IPS-15b (cell line): ENCODE results near the gene BCAS3.

Experiments
- H3K27me3 ChIP-seq: one replicate; pipeline ENCODE4 v1.6.1; 2013; ENCODE audit warnings: low read length; ENCODE audit not compliant: control insufficient read depth, insufficient read depth
- H3K36me3 ChIP-seq: one replicate; pipeline ENCODE4 v1.6.1; 2013; ENCODE audit warnings: low read length; ENCODE audit not compliant: control insufficient read depth, insufficient read depth
- H3K4me1 ChIP-seq: one replicate; pipeline ENCODE4 v1.6.1; 2013; ENCODE audit warnings: mild to moderate bottlenecking, low read length; ENCODE audit not compliant: control insufficient read depth, insufficient read depth
- H3K4me3 ChIP-seq: one replicate; pipeline ENCODE4 v1.5.1; 2013; ENCODE audit warnings: low read depth, low read length
- H3K9ac ChIP-seq: one replicate; pipeline ENCODE4 v1.6.1; 2013; ENCODE audit warnings: low read depth, mild to moderate bottlenecking, low read length
- H3K9me3 ChIP-seq: one replicate; pipeline ENCODE4 v1.6.1; 2013; ENCODE audit warnings: mild to moderate bottlenecking, low read length; ENCODE audit not compliant: control insufficient read depth, insufficient read depth

Gene BCAS3

GRCh38 chr17:61201211-61201610 lies 523.6 kb downstream of the BCAS3 start:
- no peaks in the 10 kb centered on the region for H3K27me3 ChIP-seq
- no peak overlapping the region for H3K4me3 ChIP-seq
- no peak overlapping the region for H3K9ac ChIP-seq
- peaks cover 8% of the 10 kb centered on the region for H3K4me1 ChIP-seq
- H3K36me3 ChIP-seq, result no peaks in the 10 kb centered on the region
- H3K9me3 ChIP-seq, result no peaks in the 10 kb centered on the region

GRCh38 chr17:61202564-61202963 lies 524.9 kb downstream of the BCAS3 start:
- H3K9ac ChIP-seq, result no peak overlapping the region
- peaks cover 8% of the 10 kb centered on the region for H3K4me1 ChIP-seq
- no peaks in the 10 kb centered on the region for H3K9me3 ChIP-seq

DNA sequence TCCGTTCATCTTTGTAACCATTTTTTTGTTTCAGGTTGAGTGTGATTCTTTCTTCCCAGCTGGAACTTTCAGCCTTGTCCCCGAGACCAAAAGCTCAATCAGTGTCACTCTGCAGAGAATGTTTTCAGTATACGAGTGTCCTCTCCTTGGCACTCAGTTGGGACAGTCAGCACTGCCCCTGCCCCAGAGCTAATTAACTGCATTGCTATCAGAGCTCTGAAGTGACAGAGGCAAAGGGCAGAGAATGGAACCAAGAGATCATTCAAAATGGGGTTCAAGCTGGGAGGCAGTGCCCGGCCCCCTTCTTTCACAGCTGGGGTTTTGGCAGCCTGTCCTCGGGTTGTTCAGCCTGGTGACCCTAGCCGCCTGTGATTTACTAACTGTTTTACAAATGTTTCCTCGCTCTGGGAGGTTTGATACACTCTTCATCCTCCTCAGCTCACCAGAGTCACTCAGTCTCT lies 526.0 kb downstream of the BCAS3 start:
- H3K9ac ChIP-seq, result no peak overlapping the region
- H3K36me3 ChIP-seq, result no peaks in the 10 kb centered on the region
- no peaks in the 10 kb centered on the region for H3K9me3 ChIP-seq
- H3K4me3 ChIP-seq, result no peak overlapping the region
- no peaks in the 10 kb centered on the region for H3K27me3 ChIP-seq
- peaks cover 8% of the 10 kb centered on the region for H3K4me1 ChIP-seq

More at GRCh38 chr17:61202564-61202963, 524.9 kb downstream of the BCAS3 start:
- Histone ChIP-seq H3K4me3 (no peak overlapping the region), H3K36me3 (no peaks in the 10 kb centered on the region), H3K27me3 (no peaks in the 10 kb centered on the region)

- Histone ChIP-seq H3K4me1 (peaks cover 8% of the 10 kb centered on the region), H3K9me3 (no peaks in the 10 kb centered on the region), H3K36me3 (no peaks in the 10 kb centered on the region), H3K4me3 (no peak overlapping the region), H3K27me3 (no peaks in the 10 kb centered on the region), H3K9ac (no peak overlapping the region)
Observed at GRCh38 chr17:61204456-61204855, 526.8 kb downstream of the BCAS3 start.

GRCh38 chr17:61205401-61205800 lies 527.8 kb downstream of the BCAS3 start:
- no peak overlapping the region for H3K9ac ChIP-seq
- H3K4me3 ChIP-seq, result no peak overlapping the region
- H3K4me1 ChIP-seq, result peaks cover 8% of the 10 kb centered on the region
- no peaks in the 10 kb centered on the region for H3K36me3 ChIP-seq
- H3K9me3 ChIP-seq, result no peaks in the 10 kb centered on the region
- no peaks in the 10 kb centered on the region for H3K27me3 ChIP-seq

DNA sequence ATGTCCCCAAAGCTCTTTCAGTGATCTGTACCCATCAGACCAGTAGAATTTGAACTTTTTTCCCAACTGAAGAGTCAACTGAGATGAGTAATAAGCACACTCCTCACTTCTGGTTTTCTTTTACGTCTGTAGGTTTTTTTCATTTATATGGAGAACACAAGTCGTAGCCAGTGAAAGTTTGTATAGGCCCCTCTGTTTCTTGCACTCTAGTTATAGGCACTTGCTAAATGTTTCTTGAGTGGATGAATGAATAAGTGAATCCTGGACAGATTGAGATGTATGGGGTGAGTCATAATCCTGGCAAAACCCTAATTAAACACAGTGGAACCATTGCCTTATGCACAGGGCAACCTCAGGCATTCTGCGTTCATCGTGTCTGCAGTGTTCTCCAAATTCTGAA lies 528.3 kb downstream of the BCAS3 start:
- no peaks in the 10 kb centered on the region for H3K27me3 ChIP-seq
- no peaks in the 10 kb centered on the region for H3K36me3 ChIP-seq
- peaks cover 8% of the 10 kb centered on the region for H3K4me1 ChIP-seq
- H3K4me3 ChIP-seq, result no peak overlapping the region
- no peak overlapping the region for H3K9ac ChIP-seq
- no peaks in the 10 kb centered on the region for H3K9me3 ChIP-seq

DNA sequence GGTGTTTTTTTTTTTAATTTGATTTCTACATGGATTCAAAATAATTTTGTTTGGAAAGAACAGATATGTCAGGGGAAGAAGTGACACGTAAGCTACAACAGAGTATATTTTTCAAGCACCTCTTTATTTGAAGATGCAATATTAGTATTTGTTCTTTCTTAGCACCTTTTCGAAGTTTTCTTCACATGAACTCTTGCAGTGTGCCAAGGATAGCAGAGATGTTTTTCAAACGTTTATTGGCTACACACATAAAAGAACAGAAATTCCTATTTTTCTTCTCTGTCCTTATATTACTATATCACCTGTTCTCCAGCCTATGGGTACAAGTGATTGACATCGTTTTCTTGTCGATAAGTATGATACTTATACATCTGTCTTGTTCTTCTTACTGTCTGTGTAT lies 529.3 kb downstream of the BCAS3 start:
- Histone ChIP-seq H3K4me3 (no peak overlapping the region), H3K4me1 (peaks cover 8% of the 10 kb centered on the region), H3K36me3 (no peaks in the 10 kb centered on the region), H3K9me3 (no peaks in the 10 kb centered on the region), H3K9ac (no peak overlapping the region), H3K27me3 (no peaks in the 10 kb centered on the region)

- Histone ChIP-seq H3K9me3 (no peaks in the 10 kb centered on the region), H3K27me3 (no peaks in the 10 kb centered on the region), H3K36me3 (no peaks in the 10 kb centered on the region), H3K4me1 (peaks cover 7% of the 10 kb centered on the region), H3K4me3 (no peak overlapping the region), H3K9ac (no peak overlapping the region)
Observed at GRCh38 chr17:61208301-61209105, 530.9 kb downstream of the BCAS3 start.

DNA sequence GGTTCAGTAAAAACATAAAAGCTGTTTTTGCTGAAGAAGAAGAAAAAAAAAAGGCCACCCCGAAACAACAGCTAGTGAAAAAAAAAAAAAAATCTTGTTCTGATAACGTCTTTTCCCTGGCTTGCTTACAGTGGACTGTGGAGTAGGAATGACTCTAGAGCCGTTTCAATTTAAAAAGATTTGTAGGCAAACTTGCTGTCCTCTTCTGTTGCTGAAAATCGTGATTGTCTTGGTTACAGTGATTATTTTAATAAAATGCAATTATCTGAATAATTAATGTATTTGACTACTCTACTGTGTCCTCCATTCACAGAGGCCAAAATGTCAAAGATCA lies 531.4 kb downstream of the BCAS3 start:
- peaks cover 2% of the 10 kb centered on the region for H3K4me1 ChIP-seq
- H3K9ac ChIP-seq, result no peak overlapping the region
- H3K27me3 ChIP-seq, result no peaks in the 10 kb centered on the region
- no peaks in the 10 kb centered on the region for H3K9me3 ChIP-seq
- no peak overlapping the region for H3K4me3 ChIP-seq
- no peaks in the 10 kb centered on the region for H3K36me3 ChIP-seq

DNA sequence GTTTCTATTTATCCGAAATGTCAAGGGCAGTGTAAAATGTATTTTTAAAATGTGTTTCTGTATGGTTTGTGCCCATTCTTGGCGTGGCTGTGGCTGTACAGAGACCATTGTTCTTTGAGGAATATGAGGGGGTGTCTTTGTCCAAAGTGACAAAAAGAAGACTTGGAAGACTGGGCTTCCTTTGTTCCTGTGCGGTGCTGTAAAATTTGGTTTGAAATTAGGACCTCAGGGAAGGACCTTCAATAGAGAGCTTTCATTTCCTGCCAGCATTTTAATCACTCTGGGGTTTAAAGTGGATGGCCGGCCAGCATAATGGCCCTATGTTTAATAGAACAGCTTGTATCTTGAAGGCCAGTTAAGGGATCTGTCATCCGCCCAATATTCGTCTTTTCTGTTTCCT lies 531.9 kb downstream of the BCAS3 start:
- Histone ChIP-seq H3K36me3 (no peaks in the 10 kb centered on the region), H3K27me3 (no peaks in the 10 kb centered on the region), H3K4me3 (no peak overlapping the region), H3K9ac (no peak overlapping the region), H3K9me3 (no peaks in the 10 kb centered on the region), H3K4me1 (no peaks in the 10 kb centered on the region)

GRCh38 chr17:61211236-61211635 lies 533.6 kb downstream of the BCAS3 start:
- H3K9me3 ChIP-seq, result no peaks in the 10 kb centered on the region
- H3K4me3 ChIP-seq, result no peak overlapping the region
- no peak overlapping the region for H3K9ac ChIP-seq
- no peaks in the 10 kb centered on the region for H3K4me1 ChIP-seq
- H3K27me3 ChIP-seq, result no peaks in the 10 kb centered on the region
- H3K36me3 ChIP-seq, result no peaks in the 10 kb centered on the region

DNA sequence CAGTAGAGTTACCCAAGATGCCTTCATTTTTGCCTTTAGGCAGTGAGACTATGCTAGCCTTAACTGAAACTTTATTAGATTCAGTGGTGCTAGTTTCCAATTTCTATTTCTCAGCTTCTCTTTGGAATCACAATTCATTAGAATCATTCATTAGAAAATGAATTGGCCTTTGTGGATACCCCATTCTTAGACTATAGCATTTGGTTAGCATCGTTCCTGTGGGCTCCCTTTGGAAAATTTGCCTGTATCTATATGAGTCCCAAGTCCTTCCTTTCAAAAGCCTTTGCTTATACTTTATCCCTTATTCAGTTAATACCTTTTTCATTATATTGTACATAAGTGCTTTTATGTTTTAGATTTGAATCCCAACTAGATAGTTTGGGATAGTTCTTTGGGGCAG lies 535.0 kb downstream of the BCAS3 start:
- Histone ChIP-seq H3K9me3 (no peaks in the 10 kb centered on the region), H3K36me3 (no peaks in the 10 kb centered on the region), H3K4me3 (no peak overlapping the region), H3K4me1 (no peaks in the 10 kb centered on the region), H3K9ac (no peak overlapping the region), H3K27me3 (no peaks in the 10 kb centered on the region)
